Neural progenitor cell (in vitro differentiated cells): ENCODE measurements around the gene GKN2. TPM values are rescaled to one million over a fixed set of nuclear protein-coding genes. Genes with fewer than 3 reads are reported as not detected.

Source experiments
- DNase-seq: peaks from one replicate; pipeline ENCODE4 v3.0.0-alpha.2; 2016; ENCODE audit warnings: low spot score
- H2AFZ ChIP-seq: fragments of 200-600 bp; sonication (generic); replicated peaks from 2 replicates; pipeline ENCODE4 v1.6.1; 2016; ENCODE audit warnings: antibody characterized with exemption
- H3F3A ChIP-seq: fragments of 200-600 bp; sonication (generic); 2 replicates; pipeline ENCODE4 v1.6.1; 2016; ENCODE audit warnings: antibody characterized with exemption, low read depth
- H3K27ac ChIP-seq: fragments of 200-600 bp; sonication (generic); 2 replicates; pipeline ENCODE4 v1.5.1; 2016; ENCODE audit warnings: mild to moderate bottlenecking
- H3K27me3 ChIP-seq: fragments of 200-600 bp; sonication (generic); 2 replicates; pipeline ENCODE4 v1.6.1; 2016; ENCODE audit warnings: mild to moderate bottlenecking, moderate library complexity
- H3K36me3 ChIP-seq: fragments of 200-600 bp; sonication (generic); 2 replicates; pipeline ENCODE4 v1.5.1; 2016
- H3K4me1 ChIP-seq: fragments of 200-600 bp; sonication (generic); 2 replicates; pipeline ENCODE4 v1.6.1; 2016; ENCODE audit warnings: mixed run types
- H3K4me2 ChIP-seq: fragments of 200-600 bp; sonication (generic); 2 replicates; pipeline ENCODE4 v1.6.1; 2016
- H3K4me3 ChIP-seq: fragments of 200-600 bp; sonication (generic); 2 replicates; pipeline ENCODE4 v1.5.1; 2016
- H3K79me2 ChIP-seq: fragments of 200-600 bp; sonication (generic); 2 replicates; pipeline ENCODE4 v1.6.1; 2016; ENCODE audit warnings: low read depth
- H3K9ac ChIP-seq: fragments of 200-600 bp; sonication (generic); 2 replicates; pipeline ENCODE4 v1.6.1; 2016
- H3K9me3 ChIP-seq: fragments of 200-600 bp; sonication (generic); 2 replicates; pipeline ENCODE4 v1.5.1; 2016; ENCODE audit warnings: low read depth
- H4K20me1 ChIP-seq: fragments of 200-600 bp; sonication (generic); 2 replicates; pipeline ENCODE4 v1.6.1; 2016; ENCODE audit warnings: low read depth
- H3K27ac Mint-ChIP-seq: 3 replicates; pipeline ENCODE4 v1.8.0; 2021; ENCODE audit warnings: mixed read lengths
- H3K27me3 Mint-ChIP-seq: 2 replicates; pipeline ENCODE4 v1.8.0; 2022; ENCODE audit warnings: low read depth, mild to moderate bottlenecking, inconsistent platforms, moderate library complexity, mixed read lengths; ENCODE audit not compliant: insufficient read depth
- H3K36me3 Mint-ChIP-seq: 3 replicates; pipeline ENCODE4 v1.8.0; 2021; ENCODE audit warnings: mixed read lengths
- H3K4me1 Mint-ChIP-seq: 3 replicates; pipeline ENCODE4 v1.8.0; 2021; ENCODE audit warnings: mixed read lengths
- H3K4me3 Mint-ChIP-seq: 3 replicates; pipeline ENCODE4 v1.8.0; 2021; ENCODE audit warnings: mild to moderate bottlenecking, moderate library complexity, mixed read lengths
- H3K9me3 Mint-ChIP-seq: 3 replicates; pipeline ENCODE4 v1.8.0; 2020; ENCODE audit warnings: mixed read lengths
- CTCF ChIP-seq: fragments of 200-600 bp; sonication (generic); IDR thresholded peaks from 2 replicates; pipeline ENCODE4 v1.5.1; 2017; ENCODE audit warnings: antibody characterized with exemption, mild to moderate bottlenecking
- EZH2 ChIP-seq: fragments of 200-600 bp; sonication (generic); IDR thresholded peaks from 2 replicates; pipeline ENCODE4 v1.6.1; 2017; ENCODE audit warnings: antibody characterized with exemption, mild to moderate bottlenecking, moderate library complexity
- EZH2phosphoT487 ChIP-seq: fragments of 200-600 bp; sonication (generic); IDR thresholded peaks from 2 replicates; pipeline ENCODE4 v1.6.1; 2017; ENCODE audit warnings: antibody characterized with exemption
- total RNA-seq: library from RNA; depleted of rRNA; stranded (reverse); fragments of >200 nt; gene quantifications from 2 replicates; pipeline ENCODE4 v1.2.3, GENCODE V29; 2015; ENCODE audit warnings: low replicate concordance

Gene GKN2
- total RNA-seq, 1 donor from 2014 or later = not detected

DNA sequence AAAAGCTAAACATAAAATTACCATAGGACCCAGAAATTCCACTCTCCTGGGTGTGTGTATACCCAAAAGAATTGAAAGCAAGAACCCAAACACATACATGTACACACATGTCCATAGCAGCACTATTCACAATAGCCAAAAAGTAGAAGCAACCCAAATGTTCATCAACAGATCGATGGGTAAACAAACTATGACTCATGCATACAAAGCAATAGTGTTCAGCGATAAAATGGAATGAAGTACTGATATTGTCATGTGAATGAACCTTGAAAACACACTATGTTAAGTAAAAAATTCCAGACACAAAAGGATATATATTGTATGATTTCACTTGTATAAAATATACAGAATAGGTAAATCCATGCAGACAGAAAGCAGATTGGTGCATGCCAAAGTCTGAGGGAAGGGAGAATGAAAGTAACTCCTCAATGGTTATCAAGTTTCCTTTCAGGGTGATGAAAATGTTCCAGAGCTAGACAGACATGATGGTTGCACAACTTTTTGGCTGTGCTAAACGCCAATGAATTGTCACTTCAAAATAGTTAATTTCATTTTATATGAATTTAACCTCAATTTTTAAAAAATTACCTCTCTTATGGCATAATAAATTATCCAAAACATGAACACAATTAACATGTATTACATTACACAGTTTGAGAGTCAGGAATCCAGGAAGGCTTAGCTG is 35.5 kb downstream of the GKN2 start:
- Mint-ChIP-seq H3K27me3 (no peaks in the 10 kb centered on the region), H3K9me3 (no peaks in the 10 kb centered on the region), H3K4me3 (no peak overlapping the region), H3K4me1 (no peaks in the 10 kb centered on the region), H3K36me3 (no peaks in the 10 kb centered on the region), H3K27ac (no peak overlapping the region)
- Histone ChIP-seq H3K27ac (no peak overlapping the region), H2AFZ (no peak overlapping the region), H4K20me1 (no peaks in the 10 kb centered on the region), H3K79me2 (no peaks in the 10 kb centered on the region), H3K9ac (no peak overlapping the region), H3K4me1 (no peaks in the 10 kb centered on the region), H3K27me3 (no peaks in the 10 kb centered on the region), H3K36me3 (no peaks in the 10 kb centered on the region), H3F3A (no peaks in the 10 kb centered on the region), H3K9me3 (no peaks in the 10 kb centered on the region), H3K4me2 (no peak overlapping the region), H3K4me3 (no peak overlapping the region)
- no peak for TF ChIP-seq CTCF
- no peak for TF ChIP-seq EZH2
- TF ChIP-seq EZH2phosphoT487 = no peak
- no peak for DNase-seq

GRCh38 chr2:68916226-68916625 is 36.5 kb downstream of the GKN2 start:
- TF ChIP-seq EZH2 (no peak), EZH2phosphoT487 (no peak), CTCF (no peak)
- H4K20me1 ChIP-seq = no peaks in the 10 kb centered on the region

GRCh38 chr2:68915393-68915792 is 37.3 kb downstream of the GKN2 start:
- Histone ChIP-seq H2AFZ (no peak overlapping the region), H3K79me2 (no peaks in the 10 kb centered on the region), H3K27me3 (no peaks in the 10 kb centered on the region), H3K4me3 (no peak overlapping the region), H3K4me1 (no peaks in the 10 kb centered on the region), H3F3A (no peaks in the 10 kb centered on the region), H3K36me3 (no peaks in the 10 kb centered on the region), H3K9me3 (no peaks in the 10 kb centered on the region), H3K4me2 (no peak overlapping the region), H3K27ac (no peak overlapping the region), H3K9ac (no peak overlapping the region), H4K20me1 (no peaks in the 10 kb centered on the region)
- no peaks in the 10 kb centered on the region for H3K36me3 Mint-ChIP-seq
- no peak overlapping the region for H3K4me3 Mint-ChIP-seq
- TF ChIP-seq EZH2phosphoT487 = no peak
- no peak for TF ChIP-seq EZH2
- TF ChIP-seq CTCF = no peak
- no peak overlapping the region for H3K27ac Mint-ChIP-seq
- no peak for DNase-seq
- H3K4me1 Mint-ChIP-seq = no peaks in the 10 kb centered on the region
- H3K27me3 Mint-ChIP-seq = no peaks in the 10 kb centered on the region
- H3K9me3 Mint-ChIP-seq = no peaks in the 10 kb centered on the region

More at GRCh38 chr2:68916226-68916625, 36.5 kb downstream of the GKN2 start:
- H3K4me3 Mint-ChIP-seq = no peak overlapping the region
- no peaks in the 10 kb centered on the region for H3K36me3 Mint-ChIP-seq
- Histone ChIP-seq H3K27ac (no peak overlapping the region), H3K4me2 (no peak overlapping the region), H3K4me1 (no peaks in the 10 kb centered on the region), H3K9ac (no peak overlapping the region), H3K4me3 (no peak overlapping the region), H3K9me3 (no peaks in the 10 kb centered on the region), H3K79me2 (no peaks in the 10 kb centered on the region), H3K27me3 (no peaks in the 10 kb centered on the region), H3K36me3 (no peaks in the 10 kb centered on the region), H3F3A (no peaks in the 10 kb centered on the region), H2AFZ (no peak overlapping the region)
- no peak for DNase-seq
- H3K27me3 Mint-ChIP-seq = no peaks in the 10 kb centered on the region
- H3K27ac Mint-ChIP-seq = no peak overlapping the region
- H3K9me3 Mint-ChIP-seq = no peaks in the 10 kb centered on the region
- no peaks in the 10 kb centered on the region for H3K4me1 Mint-ChIP-seq
